ENCODE results near the gene SRMS.

Gene SRMS

DNA sequence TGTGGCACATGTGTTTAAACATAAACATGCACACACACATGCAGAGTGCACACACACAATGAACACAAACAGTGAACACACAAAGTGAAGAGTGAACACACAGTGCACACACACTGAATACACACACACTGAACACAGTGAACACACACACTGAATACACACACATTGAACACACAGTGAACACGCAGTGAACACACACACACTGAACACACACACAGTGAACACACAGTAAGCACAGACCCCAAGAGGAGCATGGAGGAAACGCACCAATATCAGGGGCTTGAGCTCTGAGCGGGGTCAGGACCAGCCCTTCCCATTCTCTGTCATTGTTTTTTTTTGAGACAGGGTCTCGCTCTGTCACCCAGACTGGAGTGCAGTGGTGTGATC lies 43.6 kb upstream of the SRMS start:
- Histone ChIP-seq H4K20me1 (ENCODE audit: low read depth, low read length) (no peaks in the 10 kb centered on the region), H3K36me3 (ENCODE audit: low read length) (no peaks in the 10 kb centered on the region), H3F3A (ENCODE audit: insufficient read depth) (no peaks in the 10 kb centered on the region), H3K9ac (ENCODE audit: low read length) (no peak overlapping the region), H3K4me3 (ENCODE audit: insufficient read depth, low read length, poor library complexity, severe bottlenecking) (no peak overlapping the region), H3K79me2 (ENCODE audit: insufficient read depth, low read length) (no peaks in the 10 kb centered on the region), H3K9me2 (replicated peaks; ENCODE audit: insufficient read depth, low read length) (no peaks in the 10 kb centered on the region), H3K27me3 (ENCODE audit: low read length) (no peaks in the 10 kb centered on the region), H3K4me2 (ENCODE audit: low read depth, low read length, poor library complexity, severe bottlenecking) (no peak overlapping the region), H3K9me3 (ENCODE audit: insufficient read depth, low read length) (no peaks in the 10 kb centered on the region), H3K27ac (ENCODE audit: low read depth, low read length) (no peak overlapping the region), H2AFZ (ENCODE audit: low read depth, low read length, severe bottlenecking) (no peak overlapping the region)
- TF ChIP-seq EZH2phosphoT487 (conservative IDR thresholded peaks at IDR 0.05; ENCODE audit: low read length): no peak
- TF ChIP-seq, protein P1, sequence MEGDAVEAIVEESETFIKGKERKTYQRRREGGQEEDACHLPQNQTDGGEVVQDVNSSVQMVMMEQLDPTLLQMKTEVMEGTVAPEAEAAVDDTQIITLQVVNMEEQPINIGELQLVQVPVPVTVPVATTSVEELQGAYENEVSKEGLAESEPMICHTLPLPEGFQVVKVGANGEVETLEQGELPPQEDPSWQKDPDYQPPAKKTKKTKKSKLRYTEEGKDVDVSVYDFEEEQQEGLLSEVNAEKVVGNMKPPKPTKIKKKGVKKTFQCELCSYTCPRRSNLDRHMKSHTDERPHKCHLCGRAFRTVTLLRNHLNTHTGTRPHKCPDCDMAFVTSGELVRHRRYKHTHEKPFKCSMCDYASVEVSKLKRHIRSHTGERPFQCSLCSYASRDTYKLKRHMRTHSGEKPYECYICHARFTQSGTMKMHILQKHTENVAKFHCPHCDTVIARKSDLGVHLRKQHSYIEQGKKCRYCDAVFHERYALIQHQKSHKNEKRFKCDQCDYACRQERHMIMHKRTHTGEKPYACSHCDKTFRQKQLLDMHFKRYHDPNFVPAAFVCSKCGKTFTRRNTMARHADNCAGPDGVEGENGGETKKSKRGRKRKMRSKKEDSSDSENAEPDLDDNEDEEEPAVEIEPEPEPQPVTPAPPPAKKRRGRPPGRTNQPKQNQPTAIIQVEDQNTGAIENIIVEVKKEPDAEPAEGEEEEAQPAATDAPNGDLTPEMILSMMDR (IDR thresholded peaks at IDR 0.05; ENCODE audit: insufficient read depth, low read length, poor library complexity, severe bottlenecking): no peak

DNA sequence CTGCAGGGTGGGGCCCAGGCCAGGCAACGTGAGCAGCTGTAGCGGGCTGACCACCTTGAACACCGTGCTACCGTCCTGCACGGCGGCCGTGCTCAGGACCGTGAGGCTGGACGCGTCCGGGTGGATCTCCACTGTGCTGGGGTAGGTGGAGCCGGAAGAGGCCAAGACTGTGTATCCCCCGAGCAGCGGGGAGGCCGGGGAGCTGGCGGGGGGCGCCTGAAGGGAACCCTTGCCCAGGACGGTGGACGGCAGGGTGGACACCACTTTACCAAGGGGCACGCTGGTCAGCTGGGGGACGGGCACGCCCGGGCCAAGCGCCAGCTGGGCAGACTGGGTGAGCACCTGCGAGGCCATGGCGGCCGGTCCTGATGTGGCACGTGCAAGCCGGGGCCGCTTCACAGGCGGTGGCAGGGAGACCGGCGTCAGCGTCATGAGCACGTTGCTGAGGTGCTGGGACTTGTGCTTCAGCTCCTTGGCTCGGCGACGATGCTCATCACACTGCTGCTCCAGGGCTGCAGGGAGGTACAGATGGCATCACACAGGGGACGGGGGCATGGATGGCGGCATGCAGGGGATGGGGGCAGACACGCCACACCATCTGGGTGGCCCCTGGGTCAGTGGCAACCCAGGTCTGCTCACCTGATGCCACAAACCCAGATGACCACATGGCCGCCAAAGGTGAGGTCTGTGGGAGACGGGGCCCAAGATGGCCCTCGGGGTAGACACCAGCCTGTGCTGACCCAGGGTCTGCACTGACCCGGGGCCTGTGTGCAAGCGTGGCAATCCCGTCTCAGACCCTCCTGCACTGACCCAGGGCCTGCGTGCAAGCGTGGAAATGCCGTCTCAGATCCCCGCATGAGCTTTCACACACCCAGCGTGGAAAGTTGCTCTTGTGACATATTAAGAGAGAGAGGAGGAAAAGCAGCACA lies 42.9 kb upstream of the SRMS start:
- Histone ChIP-seq H3K4me2 (ENCODE audit: low read depth, low read length, poor library complexity, severe bottlenecking) (no peak overlapping the region), H3K9ac (ENCODE audit: low read length) (no peak overlapping the region), H3F3A (ENCODE audit: insufficient read depth) (no peaks in the 10 kb centered on the region), H3K36me3 (ENCODE audit: low read length) (no peaks in the 10 kb centered on the region), H3K9me2 (replicated peaks; ENCODE audit: insufficient read depth, low read length) (no peaks in the 10 kb centered on the region), H4K20me1 (ENCODE audit: low read depth, low read length) (no peaks in the 10 kb centered on the region), H3K79me2 (ENCODE audit: insufficient read depth, low read length) (no peaks in the 10 kb centered on the region), H3K27ac (ENCODE audit: low read depth, low read length) (no peak overlapping the region), H3K9me3 (ENCODE audit: insufficient read depth, low read length) (no peaks in the 10 kb centered on the region), H2AFZ (ENCODE audit: low read depth, low read length, severe bottlenecking) (no peak overlapping the region), H3K27me3 (ENCODE audit: low read length) (no peaks in the 10 kb centered on the region), H3K4me3 (ENCODE audit: insufficient read depth, low read length, poor library complexity, severe bottlenecking) (no peak overlapping the region)
- TF ChIP-seq, protein P1 (IDR thresholded peaks at IDR 0.05; ENCODE audit: insufficient read depth, low read length, poor library complexity, severe bottlenecking): no peak
- no peak for TF ChIP-seq EZH2phosphoT487 (conservative IDR thresholded peaks at IDR 0.05; ENCODE audit: low read length)

GRCh38 chr20:63589261-63590217 lies 42.0 kb upstream of the SRMS start:
- Histone ChIP-seq H3K79me2 (ENCODE audit: insufficient read depth, low read length) (no peaks in the 10 kb centered on the region), H3K27me3 (ENCODE audit: low read length) (no peaks in the 10 kb centered on the region), H3F3A (ENCODE audit: insufficient read depth) (no peaks in the 10 kb centered on the region), H3K9ac (ENCODE audit: low read length) (no peak overlapping the region), H3K36me3 (ENCODE audit: low read length) (no peaks in the 10 kb centered on the region), H3K9me3 (ENCODE audit: insufficient read depth, low read length) (no peaks in the 10 kb centered on the region), H2AFZ (ENCODE audit: low read depth, low read length, severe bottlenecking) (no peak overlapping the region), H3K4me2 (ENCODE audit: low read depth, low read length, poor library complexity, severe bottlenecking) (no peak overlapping the region), H3K9me2 (replicated peaks; ENCODE audit: insufficient read depth, low read length) (no peaks in the 10 kb centered on the region), H4K20me1 (ENCODE audit: low read depth, low read length) (no peaks in the 10 kb centered on the region), H3K27ac (ENCODE audit: low read depth, low read length) (no peak overlapping the region), H3K4me3 (ENCODE audit: insufficient read depth, low read length, poor library complexity, severe bottlenecking) (no peak overlapping the region)
- TF ChIP-seq, protein P1 (IDR thresholded peaks at IDR 0.05; ENCODE audit: insufficient read depth, low read length, poor library complexity, severe bottlenecking): no peak
- TF ChIP-seq EZH2phosphoT487 (conservative IDR thresholded peaks at IDR 0.05; ENCODE audit: low read length): no peak

All from SU-DHL-6 (cell line).